Esophagus mucosa (tissue), 1 donor: ENCODE results near the gene MZB1. TPM values are rescaled to one million over a fixed set of nuclear protein-coding genes. Genes with fewer than 3 reads are reported as not detected.
"Not testable (repeated sequence)": the region's sequence is repeated elsewhere in the genome, so short reads cannot be mapped to it uniquely, and the experiment has no call there.

Experiments
- ATAC-seq: fragments of 200-7000 bp; cut with Tn5 transposase; one replicate; pipeline ENCODE4 v1.9.1; 2020
- total RNA-seq: library from RNA; stranded (reverse); gene quantifications from one replicate; pipeline ENCODE4 v1.2.4, GENCODE V29; 2023
- donor health status: DM: yes; HTN: yes; CAD: no.

The MZB1 gene
- total RNA-seq, 1 donor from 2014 or later, result 3.3 TPM

DNA sequence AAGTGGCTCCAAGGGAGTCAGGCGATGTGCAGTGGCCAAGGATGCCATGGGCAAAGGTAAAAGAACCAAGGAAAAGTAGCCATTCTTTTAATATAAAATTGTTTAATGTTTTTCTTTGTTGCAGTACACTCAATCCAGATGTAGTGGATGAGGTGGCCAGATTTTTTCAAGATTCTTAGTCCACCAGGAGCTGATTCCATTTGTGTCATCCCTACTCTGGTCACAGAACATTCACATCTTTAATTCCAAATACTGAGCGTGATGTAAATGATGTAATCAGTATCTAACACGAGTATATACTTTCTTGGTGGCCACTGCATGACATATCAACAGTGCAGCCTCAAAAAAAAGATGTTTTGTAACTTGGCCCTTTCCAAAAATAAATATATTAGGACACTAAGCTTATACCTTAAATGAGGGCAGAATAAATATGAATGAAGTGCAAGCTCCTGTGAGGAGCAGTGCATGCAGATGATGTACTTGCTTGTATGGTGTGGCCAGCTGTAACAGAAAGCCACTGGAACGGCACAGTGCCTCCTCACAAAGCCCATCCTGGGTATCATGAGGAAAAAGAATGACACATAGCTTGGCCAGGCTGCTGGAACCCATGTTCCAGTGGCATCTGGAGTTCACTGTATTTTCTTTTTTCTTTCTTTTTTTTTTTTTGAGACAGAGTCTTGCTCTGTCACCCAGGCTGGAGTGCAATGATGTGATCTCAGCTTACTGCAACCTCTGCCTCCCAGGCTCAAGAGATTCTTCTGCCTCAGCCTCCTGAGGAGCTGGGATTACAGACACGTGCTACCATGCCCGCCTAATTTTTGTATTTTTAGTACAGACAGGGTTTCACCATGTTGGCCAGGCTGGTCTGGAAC is 20.6 kb upstream of the MZB1 start:
- no peak for ATAC-seq

DNA sequence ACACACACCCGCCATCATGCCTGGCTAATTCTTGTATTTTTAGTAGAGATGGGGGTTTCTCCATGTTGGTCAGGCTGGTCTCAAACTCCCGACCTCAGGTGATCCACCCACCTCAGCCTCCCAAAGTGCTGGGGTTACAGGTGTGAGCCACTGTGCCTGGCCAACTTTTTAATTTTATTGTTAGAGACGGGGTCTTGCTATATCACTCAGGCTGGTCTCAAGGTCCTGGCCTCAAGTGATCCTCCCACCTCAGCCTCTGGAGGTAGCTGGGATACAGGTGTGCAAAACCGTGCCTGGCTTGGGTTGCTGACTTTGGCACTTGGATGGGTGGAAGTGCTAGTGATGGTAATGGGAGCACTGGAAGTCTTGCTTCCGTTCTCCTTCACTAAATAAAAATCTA is 19.4 kb upstream of the MZB1 start:
- ATAC-seq, result not testable (repeated sequence)

DNA sequence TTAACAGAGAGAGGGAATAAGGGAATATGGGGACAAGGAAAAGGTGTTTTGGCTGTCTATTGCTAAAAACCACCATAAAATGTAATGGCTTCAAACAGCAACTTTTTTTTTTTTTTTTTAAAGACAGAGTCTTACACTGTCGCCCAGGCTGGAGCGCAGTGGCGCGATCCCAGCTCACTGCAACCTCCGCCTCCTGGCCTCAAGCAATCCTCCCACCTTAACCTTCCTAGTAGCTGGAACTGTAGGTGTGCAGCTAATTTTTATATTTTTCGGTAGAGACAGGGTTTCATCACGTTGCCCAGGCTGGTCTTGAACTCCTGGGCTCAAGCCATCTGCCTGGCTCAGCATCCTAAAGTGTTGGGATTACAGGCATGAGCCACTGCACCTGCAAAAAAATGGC is 18.5 kb upstream of the MZB1 start:
- no peak for ATAC-seq

DNA sequence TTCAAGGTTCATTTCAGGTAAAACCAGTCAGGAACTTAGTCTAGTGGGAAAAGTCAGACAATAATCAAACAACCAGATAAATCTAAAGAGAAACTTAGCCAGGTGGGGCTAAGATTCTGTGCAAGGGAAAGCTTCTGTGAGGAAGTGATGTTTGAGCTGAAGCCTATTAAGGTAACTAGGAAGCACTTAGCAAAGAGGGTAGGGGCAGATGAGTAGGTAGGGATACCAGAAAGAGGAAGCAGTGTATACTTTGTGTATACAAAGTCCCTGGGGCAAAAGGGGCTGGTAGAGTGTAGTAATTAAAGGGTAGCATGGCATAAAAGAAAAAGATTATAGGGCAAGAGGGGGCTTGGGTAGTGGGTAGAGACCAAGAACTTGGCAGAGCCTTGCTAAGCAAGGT is 17.8 kb upstream of the MZB1 start:
- peak; percentile 35 for ATAC-seq

DNA sequence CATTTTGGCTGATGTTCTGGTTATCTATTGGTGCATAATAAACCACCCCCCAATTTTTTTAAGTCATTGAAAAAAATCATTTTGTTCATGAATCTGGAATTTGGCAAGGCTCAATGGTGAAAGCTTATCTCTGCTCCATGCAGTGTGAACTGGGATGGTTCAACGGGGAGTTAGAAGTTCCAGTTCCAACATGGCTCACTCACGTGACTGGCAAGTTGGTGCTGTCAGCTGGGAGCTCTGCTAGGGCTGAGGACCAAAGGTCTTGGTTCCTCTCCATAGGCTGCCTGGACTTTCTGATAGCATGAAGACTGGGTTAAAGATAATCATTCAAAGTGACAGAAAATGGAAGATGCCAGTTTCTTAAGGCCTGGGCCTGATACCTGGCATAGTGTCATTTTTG is 17.2 kb upstream of the MZB1 start:
- ATAC-seq, result no peak

DNA sequence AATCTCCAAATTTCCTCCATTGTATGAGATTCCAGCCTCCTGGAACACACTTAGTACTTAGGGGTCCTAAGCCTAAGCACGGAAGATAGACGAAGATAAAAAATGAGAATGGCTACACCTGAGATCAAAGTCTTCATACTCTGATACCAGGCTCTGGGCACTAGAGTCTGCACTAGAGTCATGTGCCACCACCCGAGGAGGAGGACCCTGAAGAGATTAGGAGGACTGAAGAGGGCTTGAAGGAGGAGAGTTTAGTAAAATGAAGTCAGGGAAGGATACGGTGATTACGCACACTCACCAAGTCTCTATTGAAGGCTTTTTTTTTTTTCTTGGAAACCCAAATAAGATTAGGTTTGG is 14.7 kb upstream of the MZB1 start:
- no peak for ATAC-seq

DNA sequence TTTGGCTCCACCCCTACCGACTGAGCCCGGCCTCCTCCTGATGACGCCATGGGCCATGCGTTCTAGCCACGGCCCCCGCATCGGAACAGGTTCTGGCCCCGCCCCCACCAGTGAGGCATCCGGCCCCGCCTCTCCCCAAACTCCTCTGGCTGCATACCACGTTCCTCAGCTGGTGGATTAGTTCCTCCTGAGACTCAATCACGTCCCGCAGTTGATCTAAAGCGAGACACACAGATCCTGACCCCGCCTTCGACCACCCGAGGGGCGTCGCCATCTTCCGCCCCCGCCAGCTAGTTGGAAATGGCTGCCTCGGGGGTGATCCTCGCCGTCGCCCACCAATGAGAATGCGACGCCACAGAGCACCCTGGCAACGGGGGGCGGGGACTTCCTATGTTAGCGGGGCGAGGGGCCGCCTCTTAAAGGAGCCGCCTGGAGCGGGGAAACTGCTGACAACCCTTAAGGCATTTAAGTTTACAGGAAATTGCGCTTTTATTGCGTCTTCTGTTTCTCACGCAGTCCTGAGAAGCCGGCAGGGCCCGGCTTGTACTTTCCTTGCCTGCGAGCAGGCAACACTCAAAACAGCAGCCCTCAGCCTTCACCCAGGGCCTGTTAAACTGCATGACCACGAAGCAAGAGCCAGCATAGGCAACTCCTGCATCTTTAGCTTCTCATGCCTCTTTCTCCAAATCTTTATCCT is 14.2 kb upstream of the MZB1 start, which contains the start of gene SPATA24:
Gene SPATA24, minus strand, starts transcription at position 303 of the 697 bp plus-strand sequence. Its CDS starts 29 bp downstream, at position 274.
- peak; percentile 92 for ATAC-seq

DNA sequence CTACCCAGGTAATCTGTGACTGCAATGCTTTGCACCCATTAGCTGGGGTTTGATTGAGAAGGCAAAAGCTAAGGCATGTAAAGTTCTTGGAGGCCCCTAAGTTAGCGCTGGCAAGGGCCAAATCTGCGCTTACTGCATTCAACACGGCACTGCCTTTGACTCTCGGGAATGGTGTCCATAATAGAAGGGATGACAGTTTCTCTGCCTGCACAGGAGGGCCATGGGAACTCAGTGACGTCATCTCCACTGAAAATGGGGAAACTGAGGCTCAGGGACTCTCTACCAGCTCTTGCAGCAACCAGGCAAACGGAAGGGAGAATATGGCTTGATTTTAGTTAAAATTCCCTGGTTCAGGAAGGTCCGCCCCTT is 13.7 kb upstream of the MZB1 start:
- peak; percentile 5 for ATAC-seq

DNA sequence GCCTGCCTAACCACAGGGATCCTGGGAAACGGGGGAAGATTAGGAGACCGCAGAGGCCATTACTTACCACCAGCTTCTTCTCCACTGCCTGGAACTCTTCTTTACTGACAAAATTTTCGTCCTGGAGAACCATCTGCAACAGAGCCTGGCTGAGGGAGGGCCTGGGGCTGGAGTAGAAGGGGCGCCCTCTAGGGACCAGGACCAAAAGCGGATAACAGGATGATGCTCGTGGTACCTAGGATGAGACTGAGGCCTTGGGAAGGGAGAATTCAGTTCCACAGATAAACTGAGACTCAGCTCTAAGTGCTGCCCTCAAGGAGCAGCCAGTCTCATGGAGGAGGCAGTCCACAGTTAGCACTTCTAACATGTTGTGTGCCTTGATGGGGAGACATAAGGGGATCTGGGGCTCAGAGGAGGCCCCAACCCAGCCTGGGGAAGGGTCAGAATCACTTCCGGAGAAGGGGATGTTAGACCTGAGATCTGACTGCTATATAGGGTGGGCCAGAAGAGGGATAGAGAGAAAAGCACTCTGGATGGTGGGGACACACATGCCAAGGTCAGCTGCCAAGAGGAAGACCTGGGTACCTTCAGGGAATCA is 12.9 kb upstream of the MZB1 start:
- no peak for ATAC-seq

DNA sequence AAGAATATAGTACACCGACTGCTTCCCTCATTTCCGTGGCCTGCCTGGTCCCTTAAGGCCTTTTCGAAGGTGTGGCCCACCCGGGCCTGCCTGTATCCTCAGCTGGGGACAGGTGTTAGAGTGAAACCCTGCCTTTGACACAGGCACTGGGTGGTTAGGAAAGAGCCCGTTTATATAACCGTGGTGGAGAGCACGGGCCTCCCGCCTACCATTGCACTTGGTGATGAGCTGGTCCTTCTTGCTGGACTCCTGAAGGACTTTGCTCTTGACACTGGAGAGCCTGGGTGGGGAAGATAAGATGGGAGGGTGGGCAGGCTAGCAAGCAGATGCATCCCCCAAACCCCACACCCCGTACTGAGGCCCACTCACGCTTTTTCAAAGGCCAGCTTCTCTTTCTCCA is 11.8 kb upstream of the MZB1 start:
- ATAC-seq, result no peak

DNA sequence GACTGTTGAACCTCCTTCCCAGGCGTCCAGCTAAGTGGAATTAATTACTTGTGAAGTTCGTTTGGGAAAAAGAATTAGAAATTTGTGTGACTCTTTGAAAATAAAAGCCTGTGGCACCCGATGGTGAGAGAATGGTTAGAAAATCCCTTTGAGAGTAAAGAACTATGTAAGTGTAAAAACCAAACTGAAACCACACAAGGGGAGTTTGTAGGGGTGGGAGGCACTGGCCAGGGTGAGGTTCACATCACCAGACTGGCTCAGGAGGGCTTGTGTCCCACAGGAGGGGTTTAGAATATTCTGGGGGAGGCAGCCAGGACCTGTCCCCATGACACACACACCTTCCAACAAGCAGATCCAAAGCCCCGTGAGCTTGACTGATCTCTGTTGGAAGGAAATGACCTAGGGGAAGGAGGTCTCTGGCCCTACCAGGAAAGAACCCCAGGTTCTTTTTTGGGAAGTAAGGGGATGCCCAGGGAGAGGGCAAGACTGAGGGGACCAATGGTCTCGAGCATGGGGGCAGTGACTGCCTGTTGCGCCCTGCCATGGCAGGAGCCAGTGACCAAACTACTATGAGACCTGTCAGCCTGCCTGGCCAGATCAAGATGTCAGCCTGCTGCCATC is 9.9 kb upstream of the MZB1 start:
- ATAC-seq, result no peak

DNA sequence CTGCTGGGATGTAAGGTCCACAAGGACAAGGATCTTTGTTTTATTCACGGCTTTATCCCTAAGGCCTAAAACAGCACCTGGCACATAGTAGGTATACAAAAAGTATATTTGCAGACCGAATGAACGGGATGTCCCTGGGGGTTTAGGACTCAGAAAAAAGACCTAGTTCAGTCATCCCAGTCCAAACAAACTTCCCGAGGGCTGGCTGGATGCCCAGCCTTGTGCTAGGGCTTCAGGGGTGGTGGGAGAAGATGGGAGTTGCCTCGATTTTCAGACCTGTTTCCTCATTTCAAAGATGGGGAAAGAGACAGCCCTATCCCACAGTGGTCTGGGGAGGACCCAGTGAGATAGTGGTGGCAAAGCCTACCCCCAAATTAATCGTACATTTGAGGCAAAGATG is 8.2 kb upstream of the MZB1 start:
- ATAC-seq, result no peak

DNA sequence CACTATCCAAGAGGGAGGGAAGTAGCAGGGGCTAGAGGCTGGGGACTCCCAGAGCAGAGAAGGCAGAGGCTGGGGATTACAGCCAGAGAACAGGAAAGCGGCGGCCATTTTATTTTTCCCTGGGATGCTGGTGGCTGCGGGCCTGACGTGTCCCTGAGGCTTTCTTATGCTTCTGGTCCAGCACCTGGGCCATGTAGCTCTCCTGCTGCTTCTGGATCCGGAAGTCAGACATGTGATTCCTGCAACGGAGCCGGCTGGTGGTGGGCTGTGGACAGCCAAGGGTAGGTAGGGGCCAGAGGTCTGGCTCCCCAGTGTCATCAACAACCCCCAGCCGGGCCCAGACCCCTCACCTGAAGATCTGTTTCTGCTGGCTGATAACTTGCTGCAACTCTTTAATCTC is 7.0 kb upstream of the MZB1 start:
- no peak for ATAC-seq

DNA sequence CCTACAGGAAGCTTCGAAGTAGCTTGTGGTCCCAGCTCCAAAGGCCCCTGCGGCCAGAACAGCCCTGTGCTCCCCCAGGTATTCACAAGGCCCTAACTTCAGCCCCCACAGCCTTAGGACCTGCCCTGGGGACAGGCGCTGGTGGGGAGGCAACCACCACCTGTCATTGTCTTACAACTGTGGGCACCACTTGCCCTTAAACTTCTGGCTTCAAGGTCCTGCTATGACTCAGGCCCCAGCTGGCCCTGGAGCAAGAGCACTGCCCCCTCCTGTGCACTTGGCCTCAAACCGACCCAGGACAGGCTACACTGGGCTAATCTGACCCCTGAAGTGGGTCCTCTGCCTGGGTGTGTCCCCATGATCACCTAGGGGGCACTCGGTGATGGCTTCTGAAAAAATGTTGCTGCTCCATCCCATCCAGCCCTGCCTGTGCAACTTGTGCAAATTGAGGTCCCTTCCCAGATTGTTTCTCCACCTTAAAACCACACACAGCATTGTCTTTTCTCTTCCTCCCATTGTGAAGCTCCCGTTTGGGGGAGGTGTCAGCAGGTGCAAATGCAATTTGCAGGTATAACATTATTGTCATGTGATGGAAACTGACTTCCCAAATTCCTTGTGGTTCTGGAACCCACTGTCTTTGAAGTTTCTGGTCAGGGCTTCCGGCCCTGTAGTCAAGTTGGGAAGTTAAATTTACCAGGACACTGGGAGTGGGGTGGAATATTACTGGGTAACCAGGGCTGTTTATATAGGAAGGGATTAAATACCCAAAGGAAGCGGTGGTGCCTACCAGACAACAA is 6.3 kb upstream of the MZB1 start:
- no peak for ATAC-seq

DNA sequence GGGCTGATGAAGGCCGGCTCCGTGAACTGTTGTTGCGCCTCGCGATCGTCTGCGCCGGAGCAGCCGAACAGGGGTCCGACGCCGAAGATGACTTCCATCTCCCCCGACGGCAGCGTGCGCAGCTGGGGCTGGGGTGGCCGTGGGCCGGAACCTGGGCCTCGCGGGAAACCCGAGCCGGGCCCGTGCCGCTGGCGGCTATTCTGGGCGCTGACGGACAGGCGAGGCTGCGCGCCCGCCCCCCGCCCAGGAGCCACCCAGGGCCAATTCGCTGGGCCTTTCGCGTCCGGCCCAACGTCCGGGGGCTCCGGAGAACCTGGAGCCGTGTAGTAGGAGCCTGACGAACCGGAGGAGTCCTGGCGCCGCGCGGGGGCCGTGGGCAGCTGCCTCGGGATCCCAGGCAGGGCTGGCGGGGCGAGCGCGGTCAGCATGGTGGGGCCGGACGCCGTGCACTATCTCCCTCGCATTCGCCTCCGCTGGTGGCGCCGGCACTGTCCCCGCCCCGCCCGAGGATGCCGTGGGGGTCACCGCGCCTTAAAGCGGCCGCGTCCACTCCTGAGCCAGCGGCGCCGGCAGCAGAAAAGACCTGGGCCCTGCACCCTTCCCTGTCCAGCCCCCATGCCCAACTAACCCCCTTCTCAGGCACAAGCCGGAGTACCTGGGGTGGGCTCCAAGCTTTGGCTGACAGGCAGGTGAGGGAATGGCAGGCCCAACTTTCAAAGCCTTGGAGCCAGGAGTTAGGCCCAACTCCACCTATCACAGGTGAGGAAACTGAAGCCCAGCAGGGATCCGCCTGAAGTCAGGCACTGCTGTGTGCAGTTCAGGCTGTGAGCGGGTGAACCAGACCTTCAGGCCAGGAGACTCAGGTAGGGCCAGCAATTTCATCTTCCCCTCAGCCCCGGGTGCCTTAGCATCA is 5.2 kb upstream of the MZB1 start, which contains the start of gene PROB1:
Gene PROB1, minus strand, starts transcription at position 451 of the 913 bp plus-strand sequence. Its CDS starts 23 bp downstream, at position 428.
- ATAC-seq, result no peak

DNA sequence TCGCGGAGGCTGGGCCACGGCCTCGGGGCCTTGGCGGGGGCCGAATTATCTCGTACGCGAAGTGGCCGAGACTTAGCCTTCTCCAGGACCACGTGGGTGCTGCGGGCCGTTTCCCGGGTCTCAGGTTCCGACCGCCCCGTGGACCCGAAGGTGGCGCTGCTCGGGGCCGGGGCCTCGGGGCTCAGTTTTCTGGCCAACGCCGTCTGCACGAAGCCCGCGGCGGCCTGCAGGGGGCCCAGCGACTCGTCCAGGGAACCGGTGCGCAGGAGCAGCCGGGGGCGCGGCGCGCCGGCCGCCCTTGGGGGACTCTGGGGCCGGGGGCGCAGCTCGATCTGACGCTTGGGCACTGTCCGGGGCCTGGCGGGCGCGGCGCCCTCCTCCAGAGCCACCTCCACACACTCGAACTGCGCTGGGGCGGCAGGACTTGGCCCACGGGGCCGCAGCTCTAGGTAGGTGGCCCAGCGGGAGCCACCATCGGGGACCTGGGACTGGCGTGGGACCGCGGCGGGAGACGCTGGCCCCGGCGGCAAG is 4.5 kb upstream of the MZB1 start:
- peak; percentile 1 for ATAC-seq

DNA sequence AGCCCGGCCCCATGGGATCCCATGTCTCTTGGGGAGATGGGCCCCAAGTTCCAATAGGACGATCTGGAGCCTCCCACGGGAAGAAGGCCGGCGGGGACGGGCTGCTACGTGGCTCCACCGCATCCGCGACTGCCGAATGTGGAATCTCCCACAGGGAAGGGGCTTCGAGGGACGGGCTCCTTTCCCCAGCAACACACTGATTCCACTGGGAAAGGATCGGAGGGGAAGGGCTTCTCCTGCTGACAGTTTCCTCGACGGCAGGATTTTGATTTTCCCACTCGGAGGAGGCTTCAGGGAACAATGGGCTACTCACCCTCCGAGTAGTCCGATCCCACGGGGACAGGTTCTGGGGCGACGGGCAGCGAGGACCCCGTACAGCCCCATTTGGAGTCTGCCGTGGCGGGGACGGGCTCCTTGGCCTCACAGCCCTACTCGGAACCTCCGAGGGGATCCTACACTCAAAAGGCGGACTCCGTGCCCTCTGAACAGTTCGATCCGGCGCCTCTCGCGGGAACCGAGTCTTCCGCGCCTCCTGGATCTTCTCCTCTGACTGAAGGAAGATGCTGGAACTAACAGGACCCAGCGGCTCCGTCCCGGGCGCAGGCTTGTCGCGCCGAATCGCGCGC is 3.9 kb upstream of the MZB1 start:
- no peak for ATAC-seq

DNA sequence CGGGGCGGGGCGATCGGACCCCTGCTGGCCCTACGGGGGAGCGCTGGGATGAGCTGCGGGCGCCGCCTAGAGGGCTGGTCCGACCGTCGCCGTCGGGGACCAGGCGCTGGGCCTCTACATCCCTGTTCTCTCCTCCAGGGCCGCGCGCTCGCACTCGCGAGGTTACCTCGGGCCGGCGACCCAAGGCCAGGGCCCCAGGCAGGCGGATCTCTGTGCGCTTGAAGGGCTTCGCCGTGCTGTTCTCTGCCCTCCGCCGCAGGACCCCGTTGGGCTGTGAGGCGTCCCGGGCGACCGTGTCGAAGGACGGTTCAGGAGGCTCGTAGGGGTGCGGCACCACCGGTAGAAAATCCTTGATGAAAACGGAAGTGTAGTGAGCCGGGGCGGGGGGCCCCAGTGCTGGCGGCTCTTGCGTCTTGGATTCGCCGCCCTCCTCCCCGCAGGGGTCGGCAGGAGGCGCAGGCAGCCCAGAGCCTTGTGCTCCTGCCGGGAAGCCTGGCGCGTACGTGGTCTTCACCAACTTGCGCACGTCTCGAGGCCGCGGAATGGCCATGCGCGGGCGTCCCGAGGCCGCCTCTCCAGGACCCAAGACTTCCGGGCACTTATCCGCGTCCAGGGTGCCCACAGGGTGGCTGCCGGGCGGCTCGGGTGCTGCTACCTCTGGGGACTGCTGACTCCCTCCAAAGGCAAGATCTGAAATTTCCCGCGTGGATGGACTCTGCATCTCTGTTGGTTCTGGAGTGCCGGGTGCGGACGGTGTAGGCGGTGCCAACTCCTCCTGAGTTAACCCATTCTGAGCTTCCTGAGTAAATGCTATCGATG is 3.2 kb upstream of the MZB1 start:
- ATAC-seq, result peak; percentile 62

DNA sequence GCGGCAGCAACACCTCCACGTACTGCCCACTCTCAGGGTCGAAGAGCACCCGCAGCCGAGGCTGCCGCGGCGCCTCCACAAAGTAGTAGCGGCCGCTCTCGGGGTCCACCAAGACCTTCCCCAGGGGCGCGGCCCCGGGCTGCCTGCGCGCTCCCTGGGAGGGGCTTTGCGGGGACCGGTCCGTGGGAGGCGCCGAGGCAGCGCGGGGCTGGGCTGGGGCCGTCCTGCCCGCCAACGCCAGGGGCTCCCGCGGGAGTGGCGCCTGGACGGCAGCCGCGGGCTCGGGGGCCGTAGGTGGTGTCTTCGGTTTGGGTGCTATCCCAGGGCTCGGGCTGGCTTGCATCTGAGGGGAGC is 2.6 kb upstream of the MZB1 start:
- ATAC-seq, result no peak
